Panc1 (cell line): ENCODE data around the gene ZNF620.

Source experiments
- CTCF ChIP-seq: fragments of 450-650 bp; IDR thresholded peaks from 2 replicates; pipeline ENCODE4 v1.5.1; 2017; ENCODE audit warnings: mild to moderate bottlenecking
- POLR2AphosphoS5 ChIP-seq: IDR thresholded peaks from 2 replicates; pipeline ENCODE4 v1.6.1; 2012; ENCODE audit warnings: mild to moderate bottlenecking, low read depth, low read length, moderate library complexity
- REST ChIP-seq, 2 experiments: IDR thresholded peaks; 2 replicates each; pipeline ENCODE4 v1.6.1; 2011 to 2012; ENCODE audit warnings: low read depth in 2 of 2, control low read depth in 1 of 2, low read length in 1 of 2, mild to moderate bottlenecking in 1 of 2, moderate library complexity in 1 of 2; ENCODE audit not compliant: insufficient read depth in 1 of 2
- TCF7L2 ChIP-seq: IDR thresholded peaks from 2 replicates; pipeline ENCODE4 v1.6.1; 2011; ENCODE audit warnings: mild to moderate bottlenecking, low read depth, low read length, inconsistent platforms

GRCh38 chr3:40546816-40547215, 41.0 kb downstream of the ZNF620 start:
- no peak for TF ChIP-seq TCF7L2
- TF ChIP-seq CTCF, result no peak
- TF ChIP-seq REST (IDR thresholded peaks at IDR 0.05; ENCODE audit: insufficient read depth in 1 of 2, low read depth in 2 of 2, low read length in 1 of 2), result no peak
- no peak for TF ChIP-seq POLR2AphosphoS5
